Mononuclear cell (primary cell): ENCODE measurements around the gene RPS2. TPM values are rescaled to one million over a fixed set of nuclear protein-coding genes. Genes with fewer than 3 reads are reported as not detected.
"Not testable (repeated sequence)": the region's sequence is repeated elsewhere in the genome, so short reads cannot be mapped to it uniquely, and the experiment has no call there.

Experiments used
- H3K27me3 ChIP-seq: 2 replicates; pipeline ENCODE4 v1.6.0; 2011; ENCODE audit warnings: low read length, control low read depth; ENCODE audit not compliant: insufficient read depth
- H3K4me1 ChIP-seq: 2 replicates; pipeline ENCODE4 v1.5.1; 2011; ENCODE audit warnings: mild to moderate bottlenecking, low read length, control low read depth; ENCODE audit not compliant: insufficient read depth
- H3K4me3 ChIP-seq: 2 replicates; pipeline ENCODE4 v1.5.1; 2011; ENCODE audit warnings: mild to moderate bottlenecking, low read length, moderate library complexity
- H3K9me3 ChIP-seq: 2 replicates; pipeline ENCODE4 v1.5.1; 2011; ENCODE audit warnings: low read depth, mild to moderate bottlenecking, control low read depth, low read length
- total RNA-seq: library from RNA; depleted of rRNA; stranded (reverse); fragments of >200 nt; gene quantifications from one replicate; pipeline ENCODE4 v1.2.3, GENCODE V29; 2012

The RPS2 gene
- total RNA-seq: 2,256 TPM

- peak within 1 kb of the TSS; percentile 76 for H3K4me3 ChIP-seq
- no peaks in the 10 kb centered on the region for H3K27me3 ChIP-seq
- H3K4me1 ChIP-seq: peaks cover 43% of the 10 kb centered on the region
- no peaks in the 10 kb centered on the region for H3K9me3 ChIP-seq
These were observed at the start of gene RPS2 for GRCh38 chr16:1964506-1965395. TSS of gene RPS2 (minus strand) at chr16:1964826. CDS start at chr16:1964625, 201 bp downstream.

GRCh38 chr16:2013527-2013926 lies 48.9 kb upstream of the RPS2 start:
- no peaks in the 10 kb centered on the region for H3K9me3 ChIP-seq
- H3K4me1 ChIP-seq: peaks cover 28% of the 10 kb centered on the region
- H3K4me3 ChIP-seq: no peak overlapping the region
- H3K27me3 ChIP-seq: no peaks in the 10 kb centered on the region

DNA sequence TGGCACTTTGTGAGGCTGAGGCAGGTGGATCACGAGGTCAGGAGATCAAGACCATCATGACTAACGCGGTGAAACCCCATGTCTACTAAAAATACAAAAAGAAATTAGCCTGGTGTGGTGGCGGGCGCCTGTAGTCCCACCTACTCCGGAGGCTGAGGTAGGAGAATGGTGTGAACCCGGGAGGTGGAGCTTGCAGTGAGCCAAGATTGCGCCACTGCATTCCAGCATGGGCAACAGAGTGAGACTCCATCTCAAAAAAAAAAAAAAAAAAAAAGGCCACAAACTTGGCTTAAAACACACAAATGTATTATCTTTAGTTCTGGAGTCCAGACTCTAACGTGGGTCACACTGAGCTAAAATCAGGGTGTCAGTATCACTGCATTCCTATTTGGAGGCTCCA lies 47.1 kb upstream of the RPS2 start:
- not testable (repeated sequence) for H3K4me3 ChIP-seq, H3K27me3 ChIP-seq, H3K9me3 ChIP-seq
- peaks cover 46% of the 10 kb centered on the region for H3K4me1 ChIP-seq

GRCh38 chr16:2009791-2010510 lies 45.3 kb upstream of the RPS2 start, which contains the start of gene ZNF598:
TSS of gene ZNF598 (minus strand) at chr16:2009821.
- Histone ChIP-seq H3K4me3 (peak within 1 kb of the TSS; percentile 68), H3K4me1 (peaks cover 52% of the 10 kb centered on the region), H3K27me3 (no peaks in the 10 kb centered on the region), H3K9me3 (no peaks in the 10 kb centered on the region)

DNA sequence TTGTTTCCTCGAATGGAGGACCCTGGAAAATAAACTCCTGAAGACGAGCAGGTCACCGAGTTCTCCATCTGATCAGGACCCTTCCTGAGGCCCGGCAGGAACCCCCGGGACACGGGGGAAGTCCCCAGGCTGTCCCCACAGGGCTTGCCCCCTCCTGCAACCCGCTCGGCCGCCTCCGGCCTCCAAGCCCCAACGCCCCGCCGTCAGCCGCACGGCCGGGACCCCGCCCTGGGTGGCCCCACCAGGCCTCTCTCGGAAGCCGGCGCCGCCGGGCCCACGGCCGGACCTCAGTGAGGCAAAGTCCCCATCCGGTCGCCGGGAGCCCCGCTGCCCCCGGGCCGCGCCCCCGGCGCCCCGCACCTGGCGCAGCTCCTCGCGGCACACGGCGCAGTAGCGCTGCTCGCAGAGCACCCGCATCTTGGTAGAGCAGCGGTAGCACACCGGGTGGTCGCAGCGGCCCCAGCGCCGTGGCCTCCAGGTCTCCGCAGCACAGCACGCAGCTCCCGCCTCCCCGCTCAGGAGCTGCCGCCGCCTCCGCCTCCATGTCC lies 44.6 kb upstream of the RPS2 start:
- Histone ChIP-seq H3K9me3 (no peaks in the 10 kb centered on the region), H3K4me3 (peak overlapping the region; percentile 68), H3K27me3 (no peaks in the 10 kb centered on the region), H3K4me1 (peaks cover 53% of the 10 kb centered on the region)

DNA sequence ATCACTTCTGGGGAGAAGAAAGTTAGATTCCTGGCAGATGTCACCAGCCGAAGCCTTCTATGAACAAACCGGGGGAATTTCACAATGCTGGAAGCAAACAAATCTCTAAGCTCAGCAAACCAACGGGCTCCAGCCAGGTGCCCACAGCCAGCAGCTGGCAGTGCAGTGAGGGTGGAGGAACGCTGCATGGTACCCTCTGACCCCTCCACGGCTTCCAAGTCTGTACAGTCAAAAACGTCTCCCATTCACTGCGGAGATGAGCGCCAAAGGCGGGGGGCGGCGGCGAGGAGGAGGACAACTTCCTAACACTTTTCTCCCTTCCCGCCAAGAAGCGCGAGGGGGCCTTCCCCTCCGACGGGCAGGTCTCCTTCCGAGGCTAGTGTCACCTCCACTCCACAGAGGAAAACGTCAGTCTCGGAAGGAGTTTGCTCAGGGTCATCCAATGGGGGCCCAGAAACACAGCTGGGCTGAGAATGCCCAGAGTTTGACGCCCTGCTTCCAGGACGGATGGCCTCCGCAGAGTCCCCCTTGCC lies 44.1 kb upstream of the RPS2 start:
- Histone ChIP-seq H3K4me3 (peak overlapping the region; percentile 68), H3K4me1 (peaks cover 58% of the 10 kb centered on the region), H3K9me3 (no peaks in the 10 kb centered on the region), H3K27me3 (no peaks in the 10 kb centered on the region)

- Histone ChIP-seq H3K9me3 (no peaks in the 10 kb centered on the region), H3K4me3 (no peak overlapping the region), H3K27me3 (no peaks in the 10 kb centered on the region), H3K4me1 (peaks cover 58% of the 10 kb centered on the region)
These were observed 43.4 kb upstream of the RPS2 start for GRCh38 chr16:2008009-2008526.

DNA sequence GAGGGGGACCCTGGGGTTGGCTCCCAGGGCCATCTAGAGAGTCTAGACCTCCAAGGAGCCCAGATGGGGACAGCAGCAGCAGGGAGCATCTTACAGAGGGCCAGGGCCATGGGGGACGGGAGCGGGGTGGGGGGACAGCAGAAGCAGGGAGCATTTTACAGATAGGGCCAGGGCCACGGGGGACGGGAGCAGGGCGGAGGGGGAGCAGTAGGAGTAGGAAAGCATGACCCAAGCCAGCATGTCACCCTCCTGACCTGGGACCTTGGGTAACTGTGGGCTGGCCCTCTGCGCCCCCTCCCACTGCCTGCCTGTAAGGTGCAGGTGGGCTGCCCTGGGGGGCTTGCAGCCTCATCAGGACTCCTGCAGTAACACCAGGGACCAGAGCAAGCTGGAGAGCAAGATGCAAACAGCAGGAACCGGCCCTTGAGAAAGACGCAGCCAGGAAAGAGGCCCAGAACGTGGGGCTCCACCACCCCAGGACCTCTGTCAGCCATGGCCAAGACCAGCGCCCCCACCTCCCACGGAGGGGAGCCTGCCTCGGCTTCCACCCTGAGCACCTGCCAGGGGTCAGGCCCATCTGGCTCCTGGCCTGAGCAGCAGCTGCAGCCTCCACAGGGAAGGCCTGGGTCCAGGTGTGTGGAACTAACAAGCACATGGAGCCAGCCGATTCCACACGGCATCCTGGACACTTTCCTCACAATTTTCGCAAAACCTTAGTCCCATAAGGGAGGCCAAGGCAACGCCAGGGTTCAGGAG lies 42.6 kb upstream of the RPS2 start:
- Histone ChIP-seq H3K4me1 (peaks cover 58% of the 10 kb centered on the region), H3K4me3 (no peak overlapping the region), H3K9me3 (no peaks in the 10 kb centered on the region), H3K27me3 (no peaks in the 10 kb centered on the region)

GRCh38 chr16:2006317-2006716 lies 41.7 kb upstream of the RPS2 start:
- H3K27me3 ChIP-seq: no peaks in the 10 kb centered on the region
- H3K9me3 ChIP-seq: no peaks in the 10 kb centered on the region
- peaks cover 58% of the 10 kb centered on the region for H3K4me1 ChIP-seq
- H3K4me3 ChIP-seq: no peak overlapping the region

GRCh38 chr16:2005646-2006045 lies 41.0 kb upstream of the RPS2 start:
- Histone ChIP-seq H3K9me3 (no peaks in the 10 kb centered on the region), H3K4me1 (peaks cover 56% of the 10 kb centered on the region), H3K27me3 (no peaks in the 10 kb centered on the region), H3K4me3 (no peak overlapping the region)

- no peak overlapping the region for H3K4me3 ChIP-seq
- no peaks in the 10 kb centered on the region for H3K27me3 ChIP-seq
- no peaks in the 10 kb centered on the region for H3K9me3 ChIP-seq
- H3K4me1 ChIP-seq: peaks cover 50% of the 10 kb centered on the region
These were observed 40.3 kb upstream of the RPS2 start for GRCh38 chr16:2004795-2005517.

- Histone ChIP-seq H3K4me1 (peaks cover 47% of the 10 kb centered on the region), H3K4me3 (no peak overlapping the region), H3K27me3 (no peaks in the 10 kb centered on the region), H3K9me3 (no peaks in the 10 kb centered on the region)
These were observed 39.4 kb upstream of the RPS2 start for GRCh38 chr16:2003827-2004641.

DNA sequence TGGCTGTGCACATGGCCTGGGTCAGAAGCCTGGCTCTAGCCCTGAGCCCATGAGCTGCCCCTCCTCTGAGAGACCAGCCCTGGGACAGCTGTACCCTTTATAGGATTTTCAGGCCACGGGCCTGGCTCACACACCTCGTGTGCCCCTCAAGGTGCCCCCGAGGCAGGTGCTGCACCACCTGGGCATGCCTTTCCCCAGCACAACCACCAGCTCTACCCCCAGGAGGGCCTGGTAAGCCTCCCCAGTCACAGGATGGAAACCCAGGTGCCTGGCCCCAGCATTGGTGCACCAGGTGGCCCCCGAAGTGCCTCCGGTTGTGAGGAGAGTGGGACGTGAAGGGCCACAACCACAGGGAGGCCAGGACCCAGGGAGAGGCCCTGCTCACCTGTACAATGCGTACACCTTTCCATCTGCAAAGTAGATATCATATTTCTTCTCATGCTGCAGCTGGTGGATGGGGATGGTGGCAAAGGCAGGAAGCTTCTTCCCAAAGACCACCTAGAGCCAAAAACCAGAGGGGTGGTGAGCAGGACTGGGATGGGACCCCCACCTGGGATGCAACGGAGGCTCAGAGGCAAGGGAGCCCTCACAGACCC lies 38.7 kb upstream of the RPS2 start:
- Histone ChIP-seq H3K9me3 (no peaks in the 10 kb centered on the region), H3K4me1 (peaks cover 40% of the 10 kb centered on the region), H3K4me3 (no peak overlapping the region), H3K27me3 (no peaks in the 10 kb centered on the region)
